ENCODE measurements around the gene PARVA.
A peak's percentile ranks its signal among the peaks of the same experiment; 100 is the strongest.

The PARVA gene

GRCh38 chr11:12381875-12382274 is 4.5 kb downstream of the PARVA start:
- Histone ChIP-seq H3K4ac (ENCODE audit: low read depth in 1 of 2, low read length in 2 of 2) (no peak overlapping the region), H2BK5ac (ENCODE audit: low read depth, low read length, poor library complexity, severe bottlenecking) (no peak overlapping the region), H4K91ac (ENCODE audit: low read length) (no peak overlapping the region), H2BK120ac (ENCODE audit: low read depth, low read length) (no peak overlapping the region), H2AK5ac (ENCODE audit: low read length, severe bottlenecking) (no peak overlapping the region), H3K23ac (ENCODE audit: low read length in 2 of 2) (no peak overlapping the region), H3K27ac (ENCODE audit: low read length, poor library complexity, severe bottlenecking) (peak overlapping the region; percentile 12), H3K27me3 (ENCODE audit: control insufficient read depth in 1 of 2, insufficient read depth in 1 of 2, low read length in 2 of 2) (no peaks in the 10 kb centered on the region), H3K4me2 (ENCODE audit: low read length, poor library complexity, severe bottlenecking) (no peak overlapping the region), H4K8ac (ENCODE audit: low read length) (no peak overlapping the region), H2BK15ac (ENCODE audit: low read depth, poor library complexity, severe bottlenecking) (no peak overlapping the region), H3K79me1 (replicated peaks; ENCODE audit: low read length, poor library complexity, severe bottlenecking) (peaks cover 2% of the 10 kb centered on the region), H3K9me3 (ENCODE audit: control insufficient read depth, low read length) (no peaks in the 10 kb centered on the region), H2AFZ (ENCODE audit: low read depth, low read length) (no peak overlapping the region), H2BK12ac (ENCODE audit: low read length in 2 of 2) (no peak overlapping the region), H3K9ac (ENCODE audit: low read length) (no peak overlapping the region), H3K4me3 (ENCODE audit: insufficient read depth in 1 of 2, low read depth in 1 of 2, low read length in 2 of 2) (no peak overlapping the region), H3K14ac (ENCODE audit: low read length in 2 of 2) (no peak overlapping the region), H3K18ac (ENCODE audit: low read depth in 1 of 2, low read length in 2 of 2) (no peak overlapping the region), H3K4me1 (ENCODE audit: control insufficient read depth, insufficient read depth, low read depth, low read length) (peaks cover 7% of the 10 kb centered on the region), H3K36me3 (ENCODE audit: control insufficient read depth in 1 of 2, insufficient read depth in 2 of 2, low read depth in 1 of 2, low read length in 2 of 2) (peaks cover 0 to 22% of the 10 kb centered on the region in 2 experiments)
- DNase-seq, result no peak
- whole genome bisulfite sequencing, result 94% methylated on average over 9 of the region's 9 CpGs

DNA sequence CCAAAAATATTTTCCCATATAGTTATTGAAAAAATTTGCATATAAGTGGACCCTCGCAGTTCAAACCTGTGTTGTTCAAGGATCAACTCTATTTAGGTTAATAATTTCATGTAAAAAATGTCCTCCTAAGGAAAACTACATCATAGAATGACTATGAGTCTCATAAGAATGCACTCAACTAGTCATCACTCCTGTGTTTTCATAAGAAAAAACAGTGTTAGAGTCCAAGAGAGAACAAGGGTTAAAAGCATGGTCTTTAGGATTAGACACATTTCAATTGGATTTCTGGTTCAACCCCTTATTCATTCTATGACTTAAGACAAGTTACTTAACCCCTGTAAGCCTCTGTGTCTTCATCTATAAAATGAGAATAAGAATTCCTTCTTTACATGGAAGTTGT is 5.1 kb downstream of the PARVA start:
- no peak overlapping the region for H3K4ac ChIP-seq (ENCODE audit: low read depth in 1 of 2, low read length in 2 of 2)
- H2BK120ac ChIP-seq (ENCODE audit: low read depth, low read length), result no peak overlapping the region
- no peak overlapping the region for H2BK15ac ChIP-seq (ENCODE audit: low read depth, poor library complexity, severe bottlenecking)
- H3K9me3 ChIP-seq (ENCODE audit: control insufficient read depth, low read length), result no peaks in the 10 kb centered on the region
- no peak overlapping the region for H2AFZ ChIP-seq (ENCODE audit: low read depth, low read length)
- peaks cover 0 to 22% of the 10 kb centered on the region in 2 experiments for H3K36me3 ChIP-seq (ENCODE audit: control insufficient read depth in 1 of 2, insufficient read depth in 2 of 2, low read depth in 1 of 2, low read length in 2 of 2)
- H3K9ac ChIP-seq (ENCODE audit: low read length), result peak overlapping the region; percentile 16
- H3K27me3 ChIP-seq (ENCODE audit: control insufficient read depth in 1 of 2, insufficient read depth in 1 of 2, low read length in 2 of 2), result no peaks in the 10 kb centered on the region
- H3K27ac ChIP-seq (ENCODE audit: low read length, poor library complexity, severe bottlenecking), result no peak overlapping the region
- H4K91ac ChIP-seq (ENCODE audit: low read length), result no peak overlapping the region
- no peak overlapping the region for H3K4me3 ChIP-seq (ENCODE audit: insufficient read depth in 1 of 2, low read depth in 1 of 2, low read length in 2 of 2)
- H3K23ac ChIP-seq (ENCODE audit: low read length in 2 of 2), result no peak overlapping the region
- H3K4me1 ChIP-seq (ENCODE audit: control insufficient read depth, insufficient read depth, low read depth, low read length), result peaks cover 3% of the 10 kb centered on the region
- no peak overlapping the region for H2BK12ac ChIP-seq (ENCODE audit: low read length in 2 of 2)
- peaks cover 2% of the 10 kb centered on the region for H3K79me1 ChIP-seq (replicated peaks; ENCODE audit: low read length, poor library complexity, severe bottlenecking)
- H3K4me2 ChIP-seq (ENCODE audit: low read length, poor library complexity, severe bottlenecking), result no peak overlapping the region
- no peak for DNase-seq
- no peak overlapping the region for H3K14ac ChIP-seq (ENCODE audit: low read length in 2 of 2)
- H2BK5ac ChIP-seq (ENCODE audit: low read depth, low read length, poor library complexity, severe bottlenecking), result no peak overlapping the region
- no CpG with 5 or more reads among the region's 1 CpG for WGBS
- H2AK5ac ChIP-seq (ENCODE audit: low read length, severe bottlenecking), result no peak overlapping the region
- H4K8ac ChIP-seq (ENCODE audit: low read length), result no peak overlapping the region
- no peak overlapping the region for H3K18ac ChIP-seq (ENCODE audit: low read depth in 1 of 2, low read length in 2 of 2)

DNA sequence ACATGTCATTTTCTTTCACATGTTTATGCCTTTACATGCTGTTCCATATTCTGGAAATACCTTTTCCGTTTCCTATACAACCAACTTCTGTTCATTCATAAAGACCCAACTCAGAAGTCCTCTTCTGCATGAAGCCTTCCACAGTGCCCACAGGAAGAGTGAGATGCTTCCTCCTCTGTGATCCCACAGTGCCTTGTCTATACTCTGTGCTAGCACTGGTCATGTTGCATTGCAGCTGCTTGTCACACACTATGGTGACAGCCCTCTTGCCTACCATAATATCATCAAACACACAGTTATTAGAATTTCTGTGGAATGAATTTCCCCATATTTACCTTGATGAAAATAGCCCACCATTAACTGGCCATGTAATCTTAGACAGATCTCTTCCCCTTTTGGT is 8.9 kb downstream of the PARVA start:
- no peak overlapping the region for H3K27ac ChIP-seq (ENCODE audit: low read length, poor library complexity, severe bottlenecking)
- no peak overlapping the region for H2AFZ ChIP-seq (ENCODE audit: low read depth, low read length)
- 97% methylated on average over 1 of the region's 1 CpG for WGBS
- peaks cover 0 to 8% of the 10 kb centered on the region in 2 experiments for H3K36me3 ChIP-seq (ENCODE audit: control insufficient read depth in 1 of 2, insufficient read depth in 2 of 2, low read depth in 1 of 2, low read length in 2 of 2)
- H3K23ac ChIP-seq (ENCODE audit: low read length in 2 of 2), result no peak overlapping the region
- H2BK15ac ChIP-seq (ENCODE audit: low read depth, poor library complexity, severe bottlenecking), result no peak overlapping the region
- no peak overlapping the region for H3K14ac ChIP-seq (ENCODE audit: low read length in 2 of 2)
- DNase-seq, result no peak
- no peak overlapping the region for H3K18ac ChIP-seq (ENCODE audit: low read depth in 1 of 2, low read length in 2 of 2)
- no peak overlapping the region for H2AK5ac ChIP-seq (ENCODE audit: low read length, severe bottlenecking)
- no peak overlapping the region for H2BK5ac ChIP-seq (ENCODE audit: low read depth, low read length, poor library complexity, severe bottlenecking)
- H3K9me3 ChIP-seq (ENCODE audit: control insufficient read depth, low read length), result no peaks in the 10 kb centered on the region
- peaks cover 10% of the 10 kb centered on the region for H3K79me1 ChIP-seq (replicated peaks; ENCODE audit: low read length, poor library complexity, severe bottlenecking)
- H2BK12ac ChIP-seq (ENCODE audit: low read length in 2 of 2), result no peak overlapping the region
- no peak overlapping the region for H2BK120ac ChIP-seq (ENCODE audit: low read depth, low read length)
- no peak overlapping the region for H4K91ac ChIP-seq (ENCODE audit: low read length)
- no peaks in the 10 kb centered on the region for H3K27me3 ChIP-seq (ENCODE audit: control insufficient read depth in 1 of 2, insufficient read depth in 1 of 2, low read length in 2 of 2)
- no peak overlapping the region for H4K8ac ChIP-seq (ENCODE audit: low read length)
- H3K4me3 ChIP-seq (ENCODE audit: insufficient read depth in 1 of 2, low read depth in 1 of 2, low read length in 2 of 2), result no peak overlapping the region
- H3K4ac ChIP-seq (ENCODE audit: low read depth in 1 of 2, low read length in 2 of 2), result no peak overlapping the region
- H3K4me2 ChIP-seq (ENCODE audit: low read length, poor library complexity, severe bottlenecking), result no peak overlapping the region
- peaks cover 12% of the 10 kb centered on the region for H3K4me1 ChIP-seq (ENCODE audit: control insufficient read depth, insufficient read depth, low read depth, low read length)
- no peak overlapping the region for H3K9ac ChIP-seq (ENCODE audit: low read length)

DNA sequence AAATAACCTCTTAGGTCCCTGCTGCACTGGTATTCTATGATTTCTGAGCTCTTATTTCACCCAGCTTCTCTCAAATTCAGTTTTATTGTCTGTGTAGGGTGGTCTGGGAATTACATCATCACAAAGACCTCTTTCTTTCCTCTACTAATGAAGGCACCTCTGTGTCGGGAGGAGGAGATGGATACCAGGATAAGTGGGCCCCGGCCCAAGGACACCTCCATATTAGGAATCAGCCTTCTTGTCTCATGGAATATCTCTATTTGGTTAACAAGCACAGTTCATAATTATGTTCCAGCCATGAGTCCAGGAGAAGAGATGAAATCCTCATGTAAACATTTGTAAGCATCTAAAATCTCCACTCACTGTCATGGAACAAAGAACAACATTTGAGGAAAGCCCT is 9.4 kb downstream of the PARVA start:
- H3K4me3 ChIP-seq (ENCODE audit: insufficient read depth in 1 of 2, low read depth in 1 of 2, low read length in 2 of 2), result no peak overlapping the region
- H3K4ac ChIP-seq (ENCODE audit: low read depth in 1 of 2, low read length in 2 of 2), result no peak overlapping the region
- H2AFZ ChIP-seq (ENCODE audit: low read depth, low read length), result no peak overlapping the region
- H2BK15ac ChIP-seq (ENCODE audit: low read depth, poor library complexity, severe bottlenecking), result no peak overlapping the region
- H3K14ac ChIP-seq (ENCODE audit: low read length in 2 of 2), result no peak overlapping the region
- no peak overlapping the region for H3K23ac ChIP-seq (ENCODE audit: low read length in 2 of 2)
- H2BK12ac ChIP-seq (ENCODE audit: low read length in 2 of 2), result no peak overlapping the region
- H3K27ac ChIP-seq (ENCODE audit: low read length, poor library complexity, severe bottlenecking), result no peak overlapping the region
- DNase-seq, result no peak
- no peak overlapping the region for H3K18ac ChIP-seq (ENCODE audit: low read depth in 1 of 2, low read length in 2 of 2)
- no peaks in the 10 kb centered on the region for H3K9me3 ChIP-seq (ENCODE audit: control insufficient read depth, low read length)
- H2AK5ac ChIP-seq (ENCODE audit: low read length, severe bottlenecking), result no peak overlapping the region
- H4K91ac ChIP-seq (ENCODE audit: low read length), result no peak overlapping the region
- no peak overlapping the region for H3K4me2 ChIP-seq (ENCODE audit: low read length, poor library complexity, severe bottlenecking)
- peaks cover 0 to 4% of the 10 kb centered on the region in 2 experiments for H3K36me3 ChIP-seq (ENCODE audit: control insufficient read depth in 1 of 2, insufficient read depth in 2 of 2, low read depth in 1 of 2, low read length in 2 of 2)
- H2BK120ac ChIP-seq (ENCODE audit: low read depth, low read length), result no peak overlapping the region
- WGBS, result 100% methylated on average over 2 of the region's 2 CpGs
- no peak overlapping the region for H4K8ac ChIP-seq (ENCODE audit: low read length)
- peaks cover 10% of the 10 kb centered on the region for H3K79me1 ChIP-seq (replicated peaks; ENCODE audit: low read length, poor library complexity, severe bottlenecking)
- H2BK5ac ChIP-seq (ENCODE audit: low read depth, low read length, poor library complexity, severe bottlenecking), result no peak overlapping the region
- H3K4me1 ChIP-seq (ENCODE audit: control insufficient read depth, insufficient read depth, low read depth, low read length), result peaks cover 12% of the 10 kb centered on the region
- no peak overlapping the region for H3K9ac ChIP-seq (ENCODE audit: low read length)
- no peaks in the 10 kb centered on the region for H3K27me3 ChIP-seq (ENCODE audit: control insufficient read depth in 1 of 2, insufficient read depth in 1 of 2, low read length in 2 of 2)
